ENCODE results near the gene CD164.
"Not testable (repeated sequence)": the region's sequence is repeated elsewhere in the genome, so short reads cannot be mapped to it uniquely, and the experiment has no call there.

CD164 gene

DNA sequence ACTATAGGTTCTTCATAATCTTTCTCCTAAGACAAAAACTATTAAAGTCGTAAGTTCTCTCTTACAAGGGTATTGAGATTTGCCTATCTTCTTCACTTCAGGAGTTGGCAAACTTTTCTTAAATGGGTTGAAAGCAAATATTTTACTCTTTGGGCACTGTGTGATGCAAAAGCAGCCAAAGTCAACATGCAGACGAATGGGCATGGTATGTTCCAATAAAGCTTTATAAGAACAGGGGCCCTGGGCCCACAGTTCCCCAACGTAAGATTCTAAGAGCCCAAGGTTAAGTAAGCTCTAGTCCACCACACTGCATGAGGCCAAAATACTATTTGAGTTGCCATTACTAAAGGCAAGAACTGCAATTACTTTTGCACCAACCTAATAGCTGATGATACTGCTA is 11.5 kb downstream of the CD164 start:
- H3K27ac ChIP-seq: no peak overlapping the region
- TF ChIP-seq FOXP2 (optimal IDR thresholded peaks at IDR 0.05; ENCODE audit: control extremely low read depth, extremely low read length, insufficient read depth): no peak
- no peak for TF ChIP-seq EZH2 (IDR thresholded peaks at IDR 0.05)
- no peak for TF ChIP-seq POLR2AphosphoS5 (IDR thresholded peaks at IDR 0.05; ENCODE audit: borderline replicate concordance, low read depth, low read length)
- DNase-seq (ENCODE audit: low read depth, low spot score): no peak

GRCh38 chr6:109370336-109370735 is 11.9 kb downstream of the CD164 start:
- no peaks in the 10 kb centered on the region for H3K9me3 ChIP-seq (ENCODE audit: low read depth, low read length)
- H3K27ac ChIP-seq: no peak overlapping the region
- peaks cover 91% of the 10 kb centered on the region for H3K36me3 ChIP-seq (ENCODE audit: insufficient read depth, low read length)
- DNase-seq (ENCODE audit: low read depth, low spot score): no peak
- H3K4me3 ChIP-seq: no peak overlapping the region
- no peak for TF ChIP-seq POLR2AphosphoS5 (IDR thresholded peaks at IDR 0.05; ENCODE audit: borderline replicate concordance, low read depth, low read length)
- TF ChIP-seq FOXP2 (optimal IDR thresholded peaks at IDR 0.05; ENCODE audit: control extremely low read depth, extremely low read length, insufficient read depth): no peak
- TF ChIP-seq EZH2 (IDR thresholded peaks at IDR 0.05): no peak
- no peak overlapping the region for H3K9ac ChIP-seq (ENCODE audit: insufficient read length)

More for the DNA sequence above, 11.5 kb downstream of the CD164 start:
- Histone ChIP-seq H3K4me3 (no peak overlapping the region), H3K9me3 (ENCODE audit: low read depth, low read length) (no peaks in the 10 kb centered on the region), H3K36me3 (ENCODE audit: insufficient read depth, low read length) (peaks cover 91% of the 10 kb centered on the region), H3K9ac (ENCODE audit: insufficient read length) (no peak overlapping the region)

GRCh38 chr6:109369728-109370127 is 12.5 kb downstream of the CD164 start:
- no peak for TF ChIP-seq POLR2AphosphoS5 (IDR thresholded peaks at IDR 0.05; ENCODE audit: borderline replicate concordance, low read depth, low read length)
- TF ChIP-seq FOXP2 (optimal IDR thresholded peaks at IDR 0.05; ENCODE audit: control extremely low read depth, extremely low read length, insufficient read depth): no peak
- no peak for TF ChIP-seq EZH2 (IDR thresholded peaks at IDR 0.05)
- Histone ChIP-seq H3K9me3 (ENCODE audit: low read depth, low read length) (no peaks in the 10 kb centered on the region), H3K27ac (no peak overlapping the region), H3K4me3 (no peak overlapping the region), H3K36me3 (ENCODE audit: insufficient read depth, low read length) (peaks cover 91% of the 10 kb centered on the region), H3K9ac (ENCODE audit: insufficient read length) (no peak overlapping the region)
- no peak for DNase-seq (ENCODE audit: low read depth, low spot score)

GRCh38 chr6:109364382-109365078 is 17.7 kb downstream of the CD164 start:
- peaks cover 87% of the 10 kb centered on the region for H3K36me3 ChIP-seq (ENCODE audit: insufficient read depth, low read length)
- H3K27ac ChIP-seq; DNase-seq (ENCODE audit: low read depth, low spot score); H3K9me3 ChIP-seq (ENCODE audit: low read depth, low read length); H3K9ac ChIP-seq (ENCODE audit: insufficient read length); H3K4me3 ChIP-seq: not testable (repeated sequence)

GRCh38 chr6:109363753-109364152 is 18.5 kb downstream of the CD164 start:
- H3K9me3 ChIP-seq (ENCODE audit: low read depth, low read length): 0 out of 2 replicates have a peak, but pooled peaks cover 4% of the 10 kb centered on the region

DNA sequence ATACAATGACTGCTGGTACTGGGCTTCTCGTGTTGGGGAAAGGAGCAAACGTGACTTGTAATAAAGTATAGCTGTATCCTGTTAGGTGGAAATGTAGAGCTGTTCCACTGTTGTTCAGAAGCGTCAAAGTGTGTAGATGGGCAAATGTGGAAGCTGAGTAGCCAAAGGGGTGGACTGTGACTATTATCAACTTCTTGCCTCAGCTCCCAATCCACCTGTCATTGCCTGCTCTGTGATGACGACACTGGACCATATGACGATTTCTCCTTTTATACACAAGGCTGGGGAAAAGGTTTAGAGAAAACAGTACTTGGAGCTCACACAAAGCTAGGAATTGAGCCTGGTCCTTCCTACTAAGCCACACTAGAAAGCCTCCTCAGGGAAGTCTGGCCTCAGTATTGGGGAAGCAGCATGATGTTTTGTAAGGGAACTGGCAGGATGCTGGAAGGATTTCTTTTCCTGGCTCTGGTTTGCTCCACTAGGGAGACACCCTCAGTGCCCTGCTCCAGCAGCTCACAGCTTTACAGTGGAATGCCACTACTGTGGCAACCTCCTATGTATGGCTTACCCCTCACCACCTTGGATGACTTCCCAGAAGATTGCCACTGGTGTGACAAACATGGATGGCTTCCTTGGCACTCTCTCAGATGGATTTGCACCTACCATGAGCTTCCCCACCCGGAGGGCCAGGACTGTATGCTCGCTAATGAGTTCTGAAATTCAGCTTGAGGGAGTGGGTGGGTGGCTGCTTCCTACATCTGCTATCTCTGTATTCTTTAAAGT is 20.0 kb downstream of the CD164 start:
- Histone ChIP-seq H3K27ac (no peak overlapping the region), H3K9me3 (ENCODE audit: low read depth, low read length) (0 out of 2 replicates have a peak, but pooled peaks cover 4% of the 10 kb centered on the region), H3K9ac (ENCODE audit: insufficient read length) (no peak overlapping the region), H3K4me3 (no peak overlapping the region), H3K36me3 (ENCODE audit: insufficient read depth, low read length) (peaks cover 90% of the 10 kb centered on the region)
- TF ChIP-seq EZH2 (IDR thresholded peaks at IDR 0.05) (no peak), FOXP2 (optimal IDR thresholded peaks at IDR 0.05; ENCODE audit: control extremely low read depth, extremely low read length, insufficient read depth) (no peak), POLR2AphosphoS5 (IDR thresholded peaks at IDR 0.05; ENCODE audit: borderline replicate concordance, low read depth, low read length) (no peak)
- DNase-seq (ENCODE audit: low read depth, low spot score): no peak

More at GRCh38 chr6:109363753-109364152, 18.5 kb downstream of the CD164 start:
- no peak overlapping the region for H3K9ac ChIP-seq (ENCODE audit: insufficient read length)
- no peak overlapping the region for H3K27ac ChIP-seq
- H3K36me3 ChIP-seq (ENCODE audit: insufficient read depth, low read length): peaks cover 89% of the 10 kb centered on the region
- DNase-seq (ENCODE audit: low read depth, low spot score): no peak
- TF ChIP-seq POLR2AphosphoS5 (IDR thresholded peaks at IDR 0.05; ENCODE audit: borderline replicate concordance, low read depth, low read length): no peak
- TF ChIP-seq FOXP2 (optimal IDR thresholded peaks at IDR 0.05; ENCODE audit: control extremely low read depth, extremely low read length, insufficient read depth): no peak
- TF ChIP-seq EZH2 (IDR thresholded peaks at IDR 0.05): no peak
- H3K4me3 ChIP-seq: no peak overlapping the region

- 0 out of 2 replicates have a peak, but pooled peaks cover 11% of the 10 kb centered on the region for H3K9me3 ChIP-seq (ENCODE audit: low read depth, low read length)
- H3K36me3 ChIP-seq (ENCODE audit: insufficient read depth, low read length): peaks cover 90% of the 10 kb centered on the region
- H3K27ac ChIP-seq: no peak overlapping the region
- H3K4me3 ChIP-seq: no peak overlapping the region
- DNase-seq (ENCODE audit: low read depth, low spot score): no peak
- TF ChIP-seq POLR2AphosphoS5 (IDR thresholded peaks at IDR 0.05; ENCODE audit: borderline replicate concordance, low read depth, low read length) (0 out of 2 replicates have a peak, but pooled peaks have one; percentile 12), EZH2 (IDR thresholded peaks at IDR 0.05) (no peak), FOXP2 (optimal IDR thresholded peaks at IDR 0.05; ENCODE audit: control extremely low read depth, extremely low read length, insufficient read depth) (no peak)
- H3K9ac ChIP-seq (ENCODE audit: insufficient read length): no peak overlapping the region
Measured at GRCh38 chr6:109360791-109361190, 21.5 kb downstream of the CD164 start.

- TF ChIP-seq POLR2AphosphoS5 (IDR thresholded peaks at IDR 0.05; ENCODE audit: borderline replicate concordance, low read depth, low read length) (no peak), EZH2 (IDR thresholded peaks at IDR 0.05) (no peak), FOXP2 (optimal IDR thresholded peaks at IDR 0.05; ENCODE audit: control extremely low read depth, extremely low read length, insufficient read depth) (no peak)
- Histone ChIP-seq H3K9ac (ENCODE audit: insufficient read length) (no peak overlapping the region), H3K4me3 (no peak overlapping the region), H3K36me3 (ENCODE audit: insufficient read depth, low read length) (peaks cover 90% of the 10 kb centered on the region), H3K9me3 (ENCODE audit: low read depth, low read length) (0 out of 2 replicates have a peak, but pooled peaks cover 11% of the 10 kb centered on the region), H3K27ac (no peak overlapping the region)
- DNase-seq (ENCODE audit: low read depth, low spot score): no peak
Measured at GRCh38 chr6:109360281-109360680, 22.0 kb downstream of the CD164 start.
